GM23338 (cell line): ENCODE results near the gene TOM1. TPM values are rescaled to one million over a fixed set of nuclear protein-coding genes. Genes with fewer than 3 reads are reported as not detected.

Experiments
- ATAC-seq: fragments of 200-7000 bp; cut with Tn5 transposase; 3 replicates; pipeline ENCODE4 v1.9.1; 2020
- DNase-seq: peaks from one replicate; pipeline ENCODE4 v3.0.0-alpha.2; 2015; ENCODE audit warnings: low spot score
- H2AFZ ChIP-seq: fragments of 200-600 bp; sonication (generic); 2 replicates; pipeline ENCODE4 v1.8.0; 2016; ENCODE audit warnings: antibody characterized with exemption, mild to moderate bottlenecking, moderate library complexity
- H3F3A ChIP-seq: fragments of 200-600 bp; sonication (generic); replicated peaks from 2 replicates; pipeline ENCODE4 v1.8.0; 2017; ENCODE audit warnings: antibody characterized with exemption, mixed run types, low read depth
- H3K27ac ChIP-seq: fragments of 200-600 bp; sonication (generic); 2 replicates; pipeline ENCODE4 v1.6.1; 2016; ENCODE audit warnings: low read depth
- H3K27me3 ChIP-seq: fragments of 200-600 bp; sonication (generic); 2 replicates; pipeline ENCODE4 v1.8.0; 2016; ENCODE audit warnings: mild to moderate bottlenecking, mixed run types, moderate library complexity; ENCODE audit not compliant: insufficient read depth
- H3K36me3 ChIP-seq: fragments of 200-600 bp; sonication (generic); 2 replicates; pipeline ENCODE4 v1.8.0; 2016; ENCODE audit warnings: mild to moderate bottlenecking; ENCODE audit not compliant: insufficient read depth
- H3K4me1 ChIP-seq: fragments of 200-600 bp; sonication (generic); 2 replicates; pipeline ENCODE4 v1.8.0; 2016; ENCODE audit warnings: mild to moderate bottlenecking, moderate library complexity; ENCODE audit not compliant: insufficient read depth
- H3K4me2 ChIP-seq: fragments of 200-600 bp; sonication (generic); 2 replicates; pipeline ENCODE4 v1.7.1; 2017; ENCODE audit warnings: mixed run types
- H3K4me3 ChIP-seq: fragments of 200-600 bp; sonication (generic); 2 replicates; pipeline ENCODE4 v1.6.1; 2016; ENCODE audit warnings: mixed run types
- H3K79me2 ChIP-seq: fragments of 200-600 bp; sonication (generic); replicated peaks from 2 replicates; pipeline ENCODE4 v1.8.0; 2017; ENCODE audit warnings: mild to moderate bottlenecking; ENCODE audit not compliant: insufficient read depth
- H3K9me2 ChIP-seq: fragments of 200-600 bp; sonication (generic); 2 replicates; pipeline ENCODE4 v1.8.0; 2017; ENCODE audit not compliant: insufficient read depth
- H4K20me1 ChIP-seq: fragments of 200-600 bp; sonication (generic); replicated peaks from 2 replicates; pipeline ENCODE4 v1.8.0; 2017; ENCODE audit warnings: mild to moderate bottlenecking; ENCODE audit not compliant: insufficient read depth
- H3K27ac Mint-ChIP-seq: 2 replicates; pipeline ENCODE4 v1.8.0; 2020; ENCODE audit warnings: inconsistent platforms, mild to moderate bottlenecking, moderate library complexity, mixed read lengths
- H3K27me3 Mint-ChIP-seq: 3 replicates; pipeline ENCODE4 v1.8.0; 2022; ENCODE audit warnings: low read depth, mild to moderate bottlenecking, moderate library complexity, mixed read lengths, inconsistent platforms; ENCODE audit not compliant: insufficient read depth, poor library complexity
- H3K36me3 Mint-ChIP-seq: 3 replicates; pipeline ENCODE4 v1.8.0; 2021; ENCODE audit warnings: low read depth, mild to moderate bottlenecking, inconsistent platforms, moderate library complexity, mixed read lengths
- H3K4me1 Mint-ChIP-seq: 3 replicates; pipeline ENCODE4 v1.8.0; 2020; ENCODE audit warnings: mild to moderate bottlenecking, inconsistent platforms, mixed read lengths
- H3K4me3 Mint-ChIP-seq: 3 replicates; pipeline ENCODE4 v1.8.0; 2021; ENCODE audit warnings: moderate library complexity, mild to moderate bottlenecking, inconsistent platforms, mixed read lengths
- H3K9me3 Mint-ChIP-seq: 3 replicates; pipeline ENCODE4 v1.8.0; 2020; ENCODE audit warnings: moderate library complexity, mild to moderate bottlenecking, inconsistent platforms, mixed read lengths
- CREB1 ChIP-seq: fragments of 250-450 bp; sonication (Bioruptor Pico); IDR thresholded peaks from 2 replicates; pipeline ENCODE4 v1.5.0; 2020; ENCODE audit warnings: low read depth, mild to moderate bottlenecking, moderate library complexity
- EZH2 ChIP-seq: fragments of 200-600 bp; sonication (generic); IDR thresholded peaks from one replicate; pipeline ENCODE4 v1.8.0; 2017; ENCODE audit warnings: antibody characterized with exemption, mild to moderate bottlenecking, low read depth; ENCODE audit not compliant: unreplicated experiment
- EZH2phosphoT487 ChIP-seq: fragments of 200-600 bp; sonication (generic); IDR thresholded peaks from one replicate; pipeline ENCODE4 v1.8.1; 2018; ENCODE audit warnings: antibody characterized with exemption; ENCODE audit not compliant: unreplicated experiment
- JUNB ChIP-seq: IDR thresholded peaks from one replicate; pipeline ENCODE4 v1.6.1; 2016; ENCODE audit warnings: antibody characterized with exemption; ENCODE audit not compliant: unreplicated experiment
- NANOG ChIP-seq: IDR thresholded peaks from 2 replicates; pipeline ENCODE4 v1.6.1; 2016; ENCODE audit warnings: antibody characterized with exemption, borderline replicate concordance
- POLR2AphosphoS5 ChIP-seq: IDR thresholded peaks from 2 replicates; pipeline ENCODE4 v1.6.1; 2016; ENCODE audit warnings: antibody characterized with exemption, low read depth
- STAT1 ChIP-seq: IDR thresholded peaks from one replicate; pipeline ENCODE4 v1.6.1; 2016; ENCODE audit warnings: antibody characterized with exemption; ENCODE audit not compliant: unreplicated experiment
- ZNF114 ChIP-seq: fragments of 250-450 bp; sonication (Bioruptor Pico); IDR thresholded peaks from 2 replicates; pipeline ENCODE4 v1.5.0; 2020; ENCODE audit warnings: mild to moderate bottlenecking, moderate library complexity
- ZNF331 ChIP-seq: fragments of 250-450 bp; sonication (Bioruptor Pico); IDR thresholded peaks from 2 replicates; pipeline ENCODE4 v1.5.0; 2020; ENCODE audit warnings: low read depth, mild to moderate bottlenecking, moderate library complexity
- polyA plus RNA-seq: library from polyadenylated mRNA; unstranded; fragments of >200 nt; fragmentation: Nextera tagmentation; extraction: Ambion mirVana; gene quantifications from 2 replicates; pipeline ENCODE4 v1.2.1, GENCODE V29; 2016
- total RNA-seq: library from RNA; depleted of rRNA; stranded (reverse); fragments of >200 nt; shearing (Covaris generic); gene quantifications from 2 replicates; pipeline ENCODE4 v1.2.3, GENCODE V29; 2014
- TF ChIP-seq, protein P1 (sequence below), 2 experiments: fragments of 200-600 bp in 1 of 2; sonication (generic) in 1 of 2; conservative IDR thresholded peaks; 2 replicates each; pipeline versions ENCODE4 v1.5.1 to v1.6.1; 2016 to 2017; ENCODE audit warnings: antibody characterized with exemption in 2 of 2, low read depth in 2 of 2, mild to moderate bottlenecking in 2 of 2, moderate library complexity in 1 of 2
- TF ChIP-seq, protein P2 (sequence below): IDR thresholded peaks from 2 replicates; pipeline ENCODE4 v1.6.1; 2016; ENCODE audit warnings: antibody characterized with exemption
- TF ChIP-seq, protein P3 (sequence below): IDR thresholded peaks from one replicate; pipeline ENCODE4 v1.6.1; 2018; ENCODE audit warnings: antibody characterized with exemption; ENCODE audit not compliant: unreplicated experiment
- TF ChIP-seq, protein P4 (sequence below): fragments of 250-450 bp; sonication (Bioruptor Pico); IDR thresholded peaks from 2 replicates; pipeline ENCODE4 v1.5.0; 2020; ENCODE audit warnings: mild to moderate bottlenecking, moderate library complexity

Gene TOM1
- total and polyA plus RNA-seq, 2 experiments from 2014 or later: 10.9 to 17.8 TPM

DNA sequence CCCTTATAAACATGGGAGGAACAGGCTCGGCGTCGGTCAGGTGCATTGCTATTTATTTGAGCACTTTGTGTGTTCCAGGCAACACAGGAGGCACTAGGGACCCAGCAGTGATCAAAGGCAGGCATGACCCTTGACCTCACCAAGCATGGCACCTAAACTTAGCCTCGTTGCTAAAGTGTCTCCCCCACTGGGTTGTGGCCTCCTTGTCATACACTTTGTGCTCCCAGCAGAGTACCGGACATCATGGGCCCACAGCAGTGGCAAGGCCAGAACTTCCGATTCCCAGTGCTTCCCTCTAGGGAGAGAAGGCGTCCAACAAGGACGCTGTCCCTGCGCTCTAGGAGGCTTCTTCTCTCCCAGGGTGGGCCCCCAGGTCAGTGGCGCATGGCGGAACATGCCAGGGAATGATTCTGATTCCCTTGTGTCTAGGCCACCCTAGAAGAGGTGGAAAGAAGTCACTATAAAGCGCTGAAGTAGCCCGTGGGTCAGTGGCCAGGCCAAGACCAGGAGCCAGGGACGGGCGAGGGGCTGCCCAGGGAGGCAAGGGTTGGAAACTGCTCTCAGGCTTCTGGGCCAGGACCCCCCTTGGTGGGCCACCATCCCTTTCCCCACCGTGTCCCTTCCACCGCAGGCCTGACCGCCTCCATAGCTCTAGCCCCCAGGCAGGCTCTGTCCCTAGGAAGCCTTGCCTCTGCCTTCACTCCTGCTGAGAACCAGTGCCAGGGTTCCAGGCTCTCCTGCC lies 19.7 kb downstream of the TOM1 start:
- Histone ChIP-seq H3K4me3 (no peak overlapping the region), H3F3A (no peaks in the 10 kb centered on the region), H3K27ac (no peak overlapping the region), H2AFZ (no peak overlapping the region), H3K79me2 (no peaks in the 10 kb centered on the region), H3K27me3 (no peaks in the 10 kb centered on the region), H3K4me1 (peaks cover 2% of the 10 kb centered on the region; the same call in 1 of the 2 replicates), H4K20me1 (no peaks in the 10 kb centered on the region; the same call in none of the 2 replicates), H3K36me3 (no peaks in the 10 kb centered on the region), H3K4me2 (no peak overlapping the region), H3K9me2 (no peaks in the 10 kb centered on the region)
- TF ChIP-seq STAT1 (no peak), EZH2 (no peak), POLR2AphosphoS5 (no peak), ZNF114 (no peak), CREB1 (CRISPR knock-in tag) (no peak), EZH2phosphoT487 (no peak), NANOG (no peak), JUNB (no peak), ZNF331 (CRISPR knock-in tag) (no peak)
- TF ChIP-seq, protein P1, sequence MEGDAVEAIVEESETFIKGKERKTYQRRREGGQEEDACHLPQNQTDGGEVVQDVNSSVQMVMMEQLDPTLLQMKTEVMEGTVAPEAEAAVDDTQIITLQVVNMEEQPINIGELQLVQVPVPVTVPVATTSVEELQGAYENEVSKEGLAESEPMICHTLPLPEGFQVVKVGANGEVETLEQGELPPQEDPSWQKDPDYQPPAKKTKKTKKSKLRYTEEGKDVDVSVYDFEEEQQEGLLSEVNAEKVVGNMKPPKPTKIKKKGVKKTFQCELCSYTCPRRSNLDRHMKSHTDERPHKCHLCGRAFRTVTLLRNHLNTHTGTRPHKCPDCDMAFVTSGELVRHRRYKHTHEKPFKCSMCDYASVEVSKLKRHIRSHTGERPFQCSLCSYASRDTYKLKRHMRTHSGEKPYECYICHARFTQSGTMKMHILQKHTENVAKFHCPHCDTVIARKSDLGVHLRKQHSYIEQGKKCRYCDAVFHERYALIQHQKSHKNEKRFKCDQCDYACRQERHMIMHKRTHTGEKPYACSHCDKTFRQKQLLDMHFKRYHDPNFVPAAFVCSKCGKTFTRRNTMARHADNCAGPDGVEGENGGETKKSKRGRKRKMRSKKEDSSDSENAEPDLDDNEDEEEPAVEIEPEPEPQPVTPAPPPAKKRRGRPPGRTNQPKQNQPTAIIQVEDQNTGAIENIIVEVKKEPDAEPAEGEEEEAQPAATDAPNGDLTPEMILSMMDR (conservative IDR thresholded peaks at IDR 0.05; ENCODE audit: low read depth in 2 of 2): no peak
- TF ChIP-seq, protein P2, sequence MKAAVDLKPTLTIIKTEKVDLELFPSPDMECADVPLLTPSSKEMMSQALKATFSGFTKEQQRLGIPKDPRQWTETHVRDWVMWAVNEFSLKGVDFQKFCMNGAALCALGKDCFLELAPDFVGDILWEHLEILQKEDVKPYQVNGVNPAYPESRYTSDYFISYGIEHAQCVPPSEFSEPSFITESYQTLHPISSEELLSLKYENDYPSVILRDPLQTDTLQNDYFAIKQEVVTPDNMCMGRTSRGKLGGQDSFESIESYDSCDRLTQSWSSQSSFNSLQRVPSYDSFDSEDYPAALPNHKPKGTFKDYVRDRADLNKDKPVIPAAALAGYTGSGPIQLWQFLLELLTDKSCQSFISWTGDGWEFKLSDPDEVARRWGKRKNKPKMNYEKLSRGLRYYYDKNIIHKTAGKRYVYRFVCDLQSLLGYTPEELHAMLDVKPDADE: no peak
- TF ChIP-seq, protein P3, sequence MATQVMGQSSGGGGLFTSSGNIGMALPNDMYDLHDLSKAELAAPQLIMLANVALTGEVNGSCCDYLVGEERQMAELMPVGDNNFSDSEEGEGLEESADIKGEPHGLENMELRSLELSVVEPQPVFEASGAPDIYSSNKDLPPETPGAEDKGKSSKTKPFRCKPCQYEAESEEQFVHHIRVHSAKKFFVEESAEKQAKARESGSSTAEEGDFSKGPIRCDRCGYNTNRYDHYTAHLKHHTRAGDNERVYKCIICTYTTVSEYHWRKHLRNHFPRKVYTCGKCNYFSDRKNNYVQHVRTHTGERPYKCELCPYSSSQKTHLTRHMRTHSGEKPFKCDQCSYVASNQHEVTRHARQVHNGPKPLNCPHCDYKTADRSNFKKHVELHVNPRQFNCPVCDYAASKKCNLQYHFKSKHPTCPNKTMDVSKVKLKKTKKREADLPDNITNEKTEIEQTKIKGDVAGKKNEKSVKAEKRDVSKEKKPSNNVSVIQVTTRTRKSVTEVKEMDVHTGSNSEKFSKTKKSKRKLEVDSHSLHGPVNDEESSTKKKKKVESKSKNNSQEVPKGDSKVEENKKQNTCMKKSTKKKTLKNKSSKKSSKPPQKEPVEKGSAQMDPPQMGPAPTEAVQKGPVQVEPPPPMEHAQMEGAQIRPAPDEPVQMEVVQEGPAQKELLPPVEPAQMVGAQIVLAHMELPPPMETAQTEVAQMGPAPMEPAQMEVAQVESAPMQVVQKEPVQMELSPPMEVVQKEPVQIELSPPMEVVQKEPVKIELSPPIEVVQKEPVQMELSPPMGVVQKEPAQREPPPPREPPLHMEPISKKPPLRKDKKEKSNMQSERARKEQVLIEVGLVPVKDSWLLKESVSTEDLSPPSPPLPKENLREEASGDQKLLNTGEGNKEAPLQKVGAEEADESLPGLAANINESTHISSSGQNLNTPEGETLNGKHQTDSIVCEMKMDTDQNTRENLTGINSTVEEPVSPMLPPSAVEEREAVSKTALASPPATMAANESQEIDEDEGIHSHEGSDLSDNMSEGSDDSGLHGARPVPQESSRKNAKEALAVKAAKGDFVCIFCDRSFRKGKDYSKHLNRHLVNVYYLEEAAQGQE: no peak
- TF ChIP-seq, protein P4, sequence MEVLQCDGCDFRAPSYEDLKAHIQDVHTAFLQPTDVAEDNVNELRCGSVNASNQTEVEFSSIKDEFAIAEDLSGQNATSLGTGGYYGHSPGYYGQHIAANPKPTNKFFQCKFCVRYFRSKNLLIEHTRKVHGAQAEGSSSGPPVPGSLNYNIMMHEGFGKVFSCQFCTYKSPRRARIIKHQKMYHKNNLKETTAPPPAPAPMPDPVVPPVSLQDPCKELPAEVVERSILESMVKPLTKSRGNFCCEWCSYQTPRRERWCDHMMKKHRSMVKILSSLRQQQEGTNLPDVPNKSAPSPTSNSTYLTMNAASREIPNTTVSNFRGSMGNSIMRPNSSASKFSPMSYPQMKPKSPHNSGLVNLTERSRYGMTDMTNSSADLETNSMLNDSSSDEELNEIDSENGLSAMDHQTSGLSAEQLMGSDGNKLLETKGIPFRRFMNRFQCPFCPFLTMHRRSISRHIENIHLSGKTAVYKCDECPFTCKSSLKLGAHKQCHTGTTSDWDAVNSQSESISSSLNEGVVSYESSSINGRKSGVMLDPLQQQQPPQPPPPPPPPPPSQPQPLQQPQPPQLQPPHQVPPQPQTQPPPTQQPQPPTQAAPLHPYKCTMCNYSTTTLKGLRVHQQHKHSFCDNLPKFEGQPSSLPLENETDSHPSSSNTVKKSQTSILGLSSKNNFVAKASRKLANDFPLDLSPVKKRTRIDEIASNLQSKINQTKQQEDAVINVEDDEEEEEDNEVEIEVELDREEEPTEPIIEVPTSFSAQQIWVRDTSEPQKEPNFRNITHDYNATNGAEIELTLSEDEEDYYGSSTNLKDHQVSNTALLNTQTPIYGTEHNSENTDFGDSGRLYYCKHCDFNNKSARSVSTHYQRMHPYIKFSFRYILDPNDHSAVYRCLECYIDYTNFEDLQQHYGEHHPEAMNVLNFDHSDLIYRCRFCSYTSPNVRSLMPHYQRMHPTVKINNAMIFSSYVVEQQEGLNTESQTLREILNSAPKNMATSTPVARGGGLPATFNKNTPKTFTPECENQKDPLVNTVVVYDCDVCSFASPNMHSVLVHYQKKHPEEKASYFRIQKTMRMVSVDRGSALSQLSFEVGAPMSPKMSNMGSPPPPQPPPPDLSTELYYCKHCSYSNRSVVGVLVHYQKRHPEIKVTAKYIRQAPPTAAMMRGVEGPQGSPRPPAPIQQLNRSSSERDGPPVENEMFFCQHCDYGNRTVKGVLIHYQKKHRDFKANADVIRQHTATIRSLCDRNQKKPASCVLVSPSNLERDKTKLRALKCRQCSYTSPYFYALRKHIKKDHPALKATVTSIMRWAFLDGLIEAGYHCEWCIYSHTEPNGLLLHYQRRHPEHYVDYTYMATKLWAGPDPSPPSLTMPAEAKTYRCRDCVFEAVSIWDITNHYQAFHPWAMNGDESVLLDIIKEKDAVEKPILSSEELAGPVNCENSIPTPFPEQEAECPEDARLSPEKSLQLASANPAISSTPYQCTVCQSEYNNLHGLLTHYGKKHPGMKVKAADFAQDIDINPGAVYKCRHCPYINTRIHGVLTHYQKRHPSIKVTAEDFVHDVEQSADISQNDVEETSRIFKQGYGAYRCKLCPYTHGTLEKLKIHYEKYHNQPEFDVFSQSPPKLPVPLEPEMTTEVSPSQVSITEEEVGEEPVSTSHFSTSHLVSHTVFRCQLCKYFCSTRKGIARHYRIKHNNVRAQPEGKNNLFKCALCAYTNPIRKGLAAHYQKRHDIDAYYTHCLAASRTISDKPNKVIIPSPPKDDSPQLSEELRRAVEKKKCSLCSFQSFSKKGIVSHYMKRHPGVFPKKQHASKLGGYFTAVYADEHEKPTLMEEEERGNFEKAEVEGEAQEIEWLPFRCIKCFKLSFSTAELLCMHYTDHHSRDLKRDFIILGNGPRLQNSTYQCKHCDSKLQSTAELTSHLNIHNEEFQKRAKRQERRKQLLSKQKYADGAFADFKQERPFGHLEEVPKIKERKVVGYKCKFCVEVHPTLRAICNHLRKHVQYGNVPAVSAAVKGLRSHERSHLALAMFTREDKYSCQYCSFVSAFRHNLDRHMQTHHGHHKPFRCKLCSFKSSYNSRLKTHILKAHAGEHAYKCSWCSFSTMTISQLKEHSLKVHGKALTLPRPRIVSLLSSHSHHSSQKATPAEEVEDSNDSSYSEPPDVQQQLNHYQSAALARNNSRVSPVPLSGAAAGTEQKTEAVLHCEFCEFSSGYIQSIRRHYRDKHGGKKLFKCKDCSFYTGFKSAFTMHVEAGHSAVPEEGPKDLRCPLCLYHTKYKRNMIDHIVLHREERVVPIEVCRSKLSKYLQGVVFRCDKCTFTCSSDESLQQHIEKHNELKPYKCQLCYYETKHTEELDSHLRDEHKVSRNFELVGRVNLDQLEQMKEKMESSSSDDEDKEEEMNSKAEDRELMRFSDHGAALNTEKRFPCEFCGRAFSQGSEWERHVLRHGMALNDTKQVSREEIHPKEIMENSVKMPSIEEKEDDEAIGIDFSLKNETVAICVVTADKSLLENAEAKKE (CRISPR knock-in tag): no peak
- no peak for DNase-seq
- H3K36me3 Mint-ChIP-seq: peaks cover 8% of the 10 kb centered on the region; the same call in 2 of the 3 replicates
- H3K9me3 Mint-ChIP-seq: no peaks in the 10 kb centered on the region
- H3K27me3 Mint-ChIP-seq: peaks cover 9% of the 10 kb centered on the region
- no peak overlapping the region for H3K27ac Mint-ChIP-seq
- H3K4me1 Mint-ChIP-seq: peaks cover 5% of the 10 kb centered on the region
- no peak overlapping the region for H3K4me3 Mint-ChIP-seq
- no peak for ATAC-seq
